H4 (cell line): ENCODE measurements around the gene UBIAD1. TPM values are rescaled to one million over a fixed set of nuclear protein-coding genes. Genes with fewer than 3 reads are reported as not detected.

Experiments used
- DNase-seq: peaks from one replicate; pipeline ENCODE4 v3.0.0-alpha.2; 2015; ENCODE audit warnings: low spot score
- total RNA-seq: library from RNA; depleted of rRNA; stranded (reverse); fragments of >200 nt; shearing (Covaris generic); gene quantifications from 2 replicates; pipeline ENCODE4 v1.2.3, GENCODE V29; 2014

The UBIAD1 gene
- total RNA-seq, 1 experiment from 2014 or later: 12.8 TPM

DNA sequence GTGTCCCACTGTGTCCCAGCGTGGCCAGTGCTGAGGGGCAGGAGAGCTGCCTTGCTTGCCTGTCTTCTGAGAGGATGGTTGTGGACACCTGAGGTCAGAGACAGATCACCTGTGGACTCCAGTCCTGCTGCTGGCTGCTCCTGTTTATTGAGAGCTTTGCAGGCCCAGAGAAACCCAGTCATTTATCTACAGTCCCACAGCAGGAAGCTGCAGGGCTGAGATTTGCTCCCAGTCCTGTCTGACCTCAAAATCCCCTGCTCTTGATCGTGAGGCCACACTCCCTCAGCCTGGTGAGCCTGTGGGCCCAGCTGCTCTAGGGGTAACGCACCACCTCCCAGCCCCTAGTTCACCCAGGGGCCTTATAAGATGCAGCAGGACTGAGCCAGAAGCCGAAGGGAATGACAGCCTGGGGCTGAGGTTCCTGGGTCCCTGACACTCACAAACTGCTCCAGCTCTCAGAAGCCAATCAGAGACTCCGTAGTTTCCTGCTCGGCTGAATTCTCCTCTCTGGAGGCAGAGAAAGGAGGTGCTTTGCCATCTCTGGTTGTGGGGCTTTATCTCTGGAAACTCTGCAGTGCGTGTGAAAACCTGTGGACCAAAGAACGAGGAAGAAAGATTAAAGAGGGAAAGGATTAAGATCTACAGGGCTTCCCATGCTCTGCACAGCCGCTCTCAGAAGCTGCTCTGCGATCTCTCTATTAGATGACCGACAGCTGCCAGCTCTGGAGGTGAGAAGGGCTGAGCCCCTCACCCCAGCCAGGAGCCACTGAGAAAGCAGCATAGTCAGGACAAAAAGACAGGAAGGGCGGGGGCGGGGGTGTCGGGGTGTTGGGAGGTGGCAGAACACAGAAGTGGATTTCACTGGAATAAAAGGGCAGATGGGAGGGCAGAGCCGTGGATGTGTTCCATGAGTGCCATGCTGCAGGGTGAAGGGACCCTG, 39.1 kb downstream of the UBIAD1 start:
- DNase-seq: no peak

DNA sequence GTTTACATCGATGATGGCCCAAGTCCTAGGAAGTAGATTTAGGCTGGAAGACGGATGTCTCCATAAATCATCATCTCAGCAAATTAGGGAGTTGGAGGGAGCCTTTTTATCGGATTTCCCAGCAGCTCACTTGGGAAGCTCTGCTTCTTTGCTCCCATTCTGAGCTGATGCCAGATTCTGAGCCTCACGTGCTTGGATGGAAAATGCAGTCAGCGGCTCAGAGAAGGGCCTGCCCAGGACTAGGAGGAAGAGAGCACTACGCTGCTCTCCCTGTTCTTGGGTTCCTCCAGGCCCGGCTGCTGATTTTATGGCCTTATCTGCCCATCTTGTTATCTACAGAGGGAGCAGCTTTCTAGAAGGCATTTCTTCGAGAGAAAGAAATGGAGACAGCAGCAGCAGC, 42.0 kb downstream of the UBIAD1 start:
- DNase-seq: no peak

DNA sequence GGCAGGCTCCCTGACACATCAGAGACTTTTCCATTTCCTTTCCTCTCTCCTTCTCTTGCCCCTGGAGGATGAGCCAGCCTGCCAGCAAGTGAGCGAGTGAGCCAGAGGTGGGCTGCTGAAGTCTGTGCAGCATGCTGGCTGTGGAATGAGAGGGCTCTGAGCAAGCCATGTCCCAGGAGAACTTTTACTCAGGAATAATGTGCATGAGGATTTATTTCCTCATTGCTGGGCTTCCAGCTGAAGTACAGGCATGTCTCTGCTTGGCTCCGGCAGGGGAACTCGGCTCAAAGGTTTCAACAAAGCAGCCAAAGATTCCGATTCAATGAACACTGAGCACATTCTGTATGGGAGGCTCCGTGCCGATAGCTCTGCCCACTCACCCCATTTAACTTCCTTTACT, 43.7 kb downstream of the UBIAD1 start:
- no peak for DNase-seq

DNA sequence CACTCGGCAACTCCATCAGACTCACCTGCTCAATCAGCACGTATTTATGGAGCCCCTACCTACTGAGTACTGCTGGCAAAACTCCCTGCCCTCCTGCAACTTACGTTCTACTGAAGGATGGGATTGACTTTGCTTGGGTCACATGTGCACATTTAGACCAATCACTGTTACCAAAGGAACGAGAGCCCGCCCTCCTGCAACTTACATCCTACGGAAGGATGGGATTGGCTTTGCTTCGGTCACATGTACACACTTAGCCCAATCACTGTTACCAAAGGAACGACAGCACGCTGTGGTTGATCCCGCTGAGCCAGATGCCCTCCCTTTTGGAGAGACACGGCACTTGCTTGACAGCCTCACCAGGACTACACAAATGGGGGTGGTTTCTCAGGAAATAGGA, 46.0 kb downstream of the UBIAD1 start:
- no peak for DNase-seq

DNA sequence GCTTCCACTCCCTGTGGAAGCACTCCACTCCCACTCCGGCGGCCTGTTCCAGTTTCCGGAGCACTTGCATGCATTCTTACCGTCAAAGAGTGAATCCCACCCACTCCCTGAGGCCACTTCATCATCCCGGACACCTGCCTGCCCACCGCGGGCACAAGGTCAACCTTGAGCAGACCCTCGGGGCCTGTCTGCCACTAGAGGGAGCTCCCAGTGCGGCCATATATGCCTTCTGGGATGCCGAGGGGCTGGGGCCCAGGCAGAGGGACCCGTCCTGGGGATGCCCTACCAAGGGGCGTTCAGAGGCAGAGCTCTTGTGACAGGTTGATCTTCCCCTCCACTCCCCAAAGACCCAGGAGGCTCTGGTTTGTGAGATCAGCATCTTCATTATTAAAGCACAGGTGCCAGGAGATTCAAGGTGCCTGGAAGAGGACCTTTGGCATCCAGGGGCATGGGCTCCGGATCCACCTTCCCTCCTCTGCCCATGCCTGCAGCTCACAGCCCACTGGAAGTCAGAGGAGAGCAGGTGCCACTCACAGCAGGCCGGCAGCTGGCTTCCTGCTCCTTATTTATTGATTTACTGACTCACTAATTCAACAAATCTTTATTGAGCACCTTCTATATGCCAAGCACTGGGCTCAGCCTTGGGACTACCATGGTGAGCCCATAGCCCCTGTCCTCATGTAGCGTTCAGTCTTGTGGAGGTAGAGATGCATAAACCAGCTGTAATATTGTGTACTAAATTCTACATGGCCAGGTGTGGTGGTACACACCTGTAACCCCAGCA, 47.3 kb downstream of the UBIAD1 start:
- DNase-seq: no peak

DNA sequence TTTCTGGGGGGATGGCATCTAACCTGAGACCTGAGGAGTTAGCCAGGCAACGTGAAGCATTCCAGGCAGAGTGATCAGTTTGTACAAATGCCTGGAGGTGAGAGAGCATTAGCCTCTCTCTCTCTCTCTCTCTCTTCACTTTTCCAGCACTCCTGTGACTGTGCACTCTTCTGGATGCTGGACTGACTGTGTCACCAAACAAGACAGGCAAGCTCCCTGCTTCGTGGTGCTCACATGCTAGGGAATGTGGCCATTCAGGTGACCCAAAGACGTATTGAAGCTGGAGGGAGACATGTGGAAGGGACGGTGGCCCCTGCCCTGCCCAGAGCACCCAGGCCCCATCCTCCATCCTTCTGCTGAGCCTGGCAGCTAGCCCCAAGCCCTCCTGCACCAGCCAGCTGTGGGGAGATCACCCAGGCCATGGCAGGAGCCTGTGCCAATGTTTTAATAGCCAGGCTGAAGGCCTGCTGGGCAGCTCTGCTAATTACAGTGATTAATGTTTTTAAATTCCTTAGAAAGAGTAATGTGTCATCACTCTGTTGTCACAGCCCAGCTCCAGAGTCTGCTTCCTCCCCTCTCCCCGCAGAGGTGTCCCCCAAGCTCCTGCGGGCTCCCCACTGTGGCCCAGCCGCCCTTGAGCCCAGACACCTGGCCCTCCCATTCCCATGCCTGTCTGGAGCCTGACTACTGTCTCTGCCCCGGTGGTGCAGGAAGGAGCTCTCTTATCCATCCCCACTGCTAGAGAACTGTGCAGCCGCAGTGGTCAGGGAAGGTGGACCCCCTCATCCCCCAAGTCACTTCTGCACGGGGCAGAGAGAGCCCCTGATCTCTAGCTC, 48.9 kb downstream of the UBIAD1 start:
- DNase-seq: no peak

DNA sequence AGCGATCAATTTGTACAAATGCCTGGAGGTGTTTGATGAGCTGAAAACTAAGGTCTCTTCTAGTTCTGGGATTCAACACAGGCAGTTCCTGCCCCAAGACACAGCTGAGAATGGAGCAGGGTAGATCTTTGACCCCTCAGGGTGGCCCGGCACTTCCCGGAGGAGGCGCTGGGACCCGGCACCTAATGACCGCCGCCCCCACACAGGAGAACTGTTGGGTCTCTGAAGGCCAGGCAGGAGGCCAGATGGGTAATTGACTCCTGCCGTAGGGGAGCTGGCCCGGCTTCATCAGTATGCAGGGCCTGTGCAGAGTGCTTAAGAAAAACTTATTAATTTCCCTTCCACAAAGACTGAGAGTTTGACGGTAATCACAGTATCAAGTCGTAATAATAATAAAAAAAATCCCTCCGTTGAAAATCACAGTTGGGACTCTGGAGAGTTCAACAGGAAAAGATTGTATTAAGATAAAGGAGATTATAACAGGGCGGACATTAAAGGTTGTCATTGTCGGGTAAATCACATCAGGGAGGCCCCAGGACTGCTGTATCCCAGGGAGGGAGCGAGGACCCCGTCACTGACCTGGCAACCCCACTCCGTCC, 51.7 kb downstream of the UBIAD1 start:
- no peak for DNase-seq

DNA sequence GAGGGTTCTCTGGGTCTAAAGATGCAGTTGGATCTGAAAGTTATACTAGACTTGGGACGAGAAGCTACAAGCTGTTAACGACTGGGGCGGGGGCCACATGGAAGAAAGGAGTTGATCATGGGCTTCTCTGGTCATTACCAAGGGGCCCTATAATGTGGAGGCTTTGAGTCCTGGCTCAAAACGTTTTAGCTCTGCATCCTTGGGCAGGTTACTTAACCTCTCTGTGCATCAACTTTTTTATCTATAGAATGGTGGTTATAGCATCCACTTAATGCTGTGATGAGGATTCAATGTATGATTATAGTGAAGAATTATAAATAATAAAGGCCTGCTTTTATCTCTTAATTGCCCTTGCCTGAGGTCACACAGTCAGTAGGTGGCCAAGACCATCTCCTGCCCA, 53.1 kb downstream of the UBIAD1 start:
- DNase-seq: no peak

DNA sequence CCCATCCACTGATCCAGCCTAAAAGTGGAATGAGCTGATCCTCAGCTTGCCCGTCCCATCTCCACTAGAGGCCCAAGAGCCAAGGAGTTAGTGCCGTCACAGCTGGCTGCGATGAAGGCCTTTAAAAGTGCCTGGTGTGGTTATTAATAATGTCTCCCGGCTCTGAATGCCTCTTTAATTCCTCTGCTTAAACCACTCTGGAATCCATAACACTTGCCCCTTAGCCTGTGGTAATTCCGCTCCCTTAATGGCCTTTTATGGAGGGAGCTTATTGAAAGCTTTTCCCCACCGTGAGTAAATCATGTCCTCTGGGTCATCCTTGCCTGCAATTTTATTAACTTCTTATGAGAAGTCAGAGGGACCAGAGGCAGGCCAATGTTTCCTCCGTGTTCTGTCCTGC, 55.4 kb downstream of the UBIAD1 start:
- DNase-seq: no peak

DNA sequence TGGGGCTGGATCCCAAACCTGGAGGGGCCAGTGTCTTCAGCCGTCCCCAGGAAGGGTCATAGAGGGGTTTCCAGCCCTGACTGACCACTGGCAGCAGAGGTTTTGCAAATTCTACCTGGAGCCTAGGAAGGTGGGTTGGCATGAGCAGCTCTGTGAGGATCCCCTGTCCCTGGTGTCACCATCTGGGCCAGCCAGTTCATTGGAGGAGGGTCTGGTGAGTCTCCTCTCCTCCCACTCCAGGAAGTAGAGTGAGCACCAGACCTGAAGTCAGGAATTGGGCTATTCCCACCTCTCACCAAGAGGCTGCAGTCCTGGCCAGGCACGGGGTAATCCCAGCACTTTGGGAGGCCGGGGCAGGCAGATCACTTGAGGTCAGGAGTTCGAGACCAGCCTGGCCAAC, 57.4 kb downstream of the UBIAD1 start:
- DNase-seq: no peak

DNA sequence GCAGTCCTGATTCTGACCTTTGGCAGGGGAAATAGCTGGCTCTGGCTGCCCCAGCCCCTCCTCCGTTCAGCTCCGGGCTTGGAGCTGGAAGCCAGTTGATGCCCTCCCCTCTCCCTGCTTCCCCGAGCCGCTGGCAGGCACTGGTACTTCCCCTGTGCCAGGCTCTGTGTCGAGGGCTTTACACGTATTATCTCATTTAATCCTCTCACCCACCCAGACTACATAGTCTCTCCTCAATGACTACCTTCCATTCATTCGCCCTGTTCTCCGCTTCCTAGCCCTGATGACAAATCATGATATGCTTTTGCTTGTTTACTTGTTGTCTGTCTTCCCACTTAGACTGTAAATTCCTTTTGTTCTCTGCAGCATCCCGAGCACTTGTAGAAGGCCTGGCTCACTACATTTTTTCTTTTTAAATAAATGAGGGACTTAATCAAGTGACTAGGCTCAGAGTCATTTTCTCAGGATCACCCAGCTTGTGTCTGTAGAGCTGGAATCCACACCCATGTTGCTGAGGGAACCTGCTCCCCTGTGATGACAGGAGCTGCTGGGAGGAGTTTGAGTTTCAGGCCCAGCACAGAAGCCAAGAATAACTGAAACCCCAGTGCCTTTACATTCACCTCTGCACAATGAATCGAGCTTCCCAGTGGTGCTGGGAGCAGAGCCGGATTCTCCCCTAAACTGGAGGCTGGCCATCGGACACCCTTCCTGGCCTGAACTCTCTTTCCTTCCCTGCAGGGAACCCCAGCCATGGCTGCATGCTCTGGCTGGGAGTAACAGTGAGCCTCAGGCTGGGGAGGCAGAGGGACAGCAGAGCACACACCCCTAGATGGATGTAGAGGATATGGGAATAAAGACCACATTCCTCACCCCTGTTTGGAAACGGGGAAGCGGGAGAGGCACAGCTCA, 58.3 kb downstream of the UBIAD1 start:
- no peak for DNase-seq

DNA sequence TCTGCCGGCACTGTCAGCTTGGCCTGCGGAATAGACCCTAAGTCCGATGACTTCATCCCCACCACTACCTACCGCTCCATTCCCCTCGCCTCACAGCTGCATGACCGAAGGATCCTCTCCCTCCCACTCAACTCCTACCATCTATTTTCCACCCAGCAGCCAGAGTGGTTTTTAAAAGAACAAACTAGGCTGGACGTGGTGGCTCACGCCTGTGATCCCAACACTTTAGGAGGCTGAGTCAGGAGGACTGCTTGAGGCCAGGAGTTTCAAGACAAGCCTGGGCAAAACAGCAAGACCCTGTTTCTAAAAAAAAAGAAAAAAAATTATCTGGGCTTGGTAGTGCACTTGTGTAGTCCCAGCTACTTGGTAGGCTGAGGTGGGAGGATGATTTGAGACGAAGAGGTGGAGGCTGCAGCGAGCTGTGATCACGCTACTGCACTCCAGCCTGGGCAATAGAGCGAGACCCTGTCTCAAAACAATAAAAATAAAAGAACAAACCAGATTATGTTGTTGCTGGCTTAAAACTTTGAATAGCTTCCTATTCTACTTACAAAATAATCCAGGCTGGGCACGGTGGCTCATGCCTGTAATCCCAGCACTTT, 59.0 kb downstream of the UBIAD1 start:
- no peak for DNase-seq

DNA sequence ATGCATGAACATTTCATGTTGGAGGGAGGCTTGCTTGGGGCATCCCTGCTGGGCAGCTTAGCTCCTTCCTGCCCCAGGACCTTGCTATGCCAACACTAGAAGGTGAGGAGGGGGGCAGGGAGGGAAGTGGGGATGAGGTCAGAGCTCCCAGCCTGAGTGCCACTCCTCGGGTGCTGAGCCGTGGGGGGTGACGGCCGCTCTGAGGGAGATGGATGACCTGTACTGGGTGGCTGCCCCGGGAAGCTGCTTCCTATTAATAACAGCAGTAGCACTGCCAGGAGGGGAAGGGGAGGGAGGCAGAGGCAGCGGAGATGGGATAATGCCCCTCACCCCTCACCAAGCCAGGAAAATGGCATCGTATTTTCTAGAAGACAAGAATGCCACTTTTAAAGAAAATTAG, 60.6 kb downstream of the UBIAD1 start:
- no peak for DNase-seq

DNA sequence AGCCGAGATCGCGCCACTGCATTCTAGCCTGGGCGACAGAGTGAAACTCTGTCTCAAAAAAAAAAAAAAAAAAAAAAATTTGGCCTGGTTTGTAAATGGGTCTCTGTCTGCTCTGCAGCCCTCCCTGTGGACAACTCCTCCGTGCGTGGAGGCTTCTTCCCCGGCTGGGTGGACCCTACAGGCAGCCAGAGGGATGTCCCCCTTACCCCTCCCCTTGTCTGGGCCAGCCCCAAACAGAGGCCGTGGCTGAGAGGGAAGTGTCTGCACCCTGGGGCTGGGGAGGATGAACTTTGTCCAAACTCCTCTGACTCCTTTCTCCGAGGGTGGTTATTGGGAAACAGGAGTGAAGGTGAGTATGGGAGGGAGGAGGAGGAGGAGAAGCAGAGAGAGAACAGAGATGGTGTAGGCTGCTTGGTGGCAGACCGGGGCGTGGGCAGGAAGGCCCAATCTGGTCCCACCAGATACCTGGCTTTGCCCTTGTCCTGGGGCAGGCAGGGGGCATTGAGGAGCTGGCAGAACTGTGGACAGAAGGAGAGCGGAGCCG, 61.3 kb downstream of the UBIAD1 start:
- no peak for DNase-seq

DNA sequence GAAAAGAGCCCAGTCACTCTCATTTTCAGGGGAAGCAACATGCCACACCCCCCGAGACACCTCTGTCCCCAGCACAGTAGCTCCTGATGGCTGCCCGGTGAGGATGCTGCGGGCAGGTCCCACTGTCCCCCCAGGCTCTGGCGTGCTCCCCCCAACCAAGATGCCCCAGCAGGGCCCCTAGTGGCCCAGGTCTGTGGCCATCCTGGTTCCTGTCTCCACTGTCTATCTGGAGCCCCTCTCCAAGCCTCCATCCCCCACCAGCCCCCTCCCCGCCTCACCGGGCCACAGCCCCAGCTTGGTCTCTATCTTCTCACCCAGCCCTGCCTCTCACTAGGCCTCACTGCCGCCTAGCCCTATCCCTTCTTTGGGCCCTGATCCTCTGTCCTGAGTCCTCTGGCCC, 61.8 kb downstream of the UBIAD1 start:
- DNase-seq: no peak

DNA sequence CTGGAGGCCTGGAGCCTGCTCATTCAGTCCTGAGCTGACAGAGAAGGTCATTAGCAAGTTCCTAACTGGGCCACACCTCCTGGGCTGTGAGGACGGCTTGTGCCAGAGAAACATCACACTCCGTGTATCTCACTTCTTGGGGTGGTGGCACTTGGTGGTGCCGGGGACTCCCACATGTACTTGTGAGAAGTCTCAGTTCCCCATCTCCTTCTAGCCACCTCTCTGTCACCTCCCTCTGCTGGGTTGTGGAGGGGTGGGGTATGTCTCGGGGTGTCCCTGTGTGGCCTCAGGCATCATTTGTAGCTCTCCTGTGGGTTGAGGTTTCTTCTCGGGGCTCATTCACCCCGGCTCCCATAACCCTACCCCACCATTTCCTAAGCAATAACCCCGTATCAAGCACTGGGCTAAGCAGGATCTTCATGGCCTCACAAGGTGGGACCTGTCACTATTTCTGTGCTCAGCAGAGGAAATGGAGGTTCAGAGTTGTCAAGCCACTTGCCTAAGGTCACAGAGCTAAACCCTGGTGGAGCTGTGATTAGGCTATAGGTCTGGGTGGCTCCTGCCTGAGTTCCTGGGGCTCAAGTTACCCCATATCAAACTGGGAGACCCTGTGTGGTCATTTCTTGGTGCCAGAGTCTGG, 62.5 kb downstream of the UBIAD1 start:
- no peak for DNase-seq

DNA sequence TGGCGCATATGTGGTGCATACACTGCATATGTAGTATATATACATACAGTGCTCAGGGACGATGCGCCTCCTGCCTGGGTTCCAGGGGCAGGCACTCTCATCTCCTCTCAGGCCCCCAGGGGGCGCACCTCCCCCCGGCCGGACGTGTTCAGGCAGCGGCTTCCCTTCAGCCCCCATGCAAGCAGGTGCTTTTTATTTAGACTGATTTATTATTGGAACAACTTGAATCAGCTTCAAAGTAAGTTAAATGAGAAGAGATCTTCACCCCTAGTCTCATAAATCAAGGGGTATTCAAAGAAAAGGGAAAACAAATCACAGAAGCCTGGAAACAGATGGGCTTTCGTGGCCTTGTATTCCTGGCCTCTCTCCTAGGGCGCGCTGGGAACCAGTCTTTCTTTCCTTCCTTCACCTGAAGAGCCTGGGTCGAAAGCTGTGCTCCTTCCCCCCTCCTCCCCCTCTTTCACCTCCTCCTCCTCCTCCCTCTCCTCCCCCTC, 64.6 kb downstream of the UBIAD1 start:
- no peak for DNase-seq
